Measurements from ENCODE around the gene GULP1. TPM values are rescaled to one million over a fixed set of nuclear protein-coding genes. Genes with fewer than 3 reads are reported as not detected.

GULP1 gene
- total RNA-seq, 1 experiment from 2014 or later, result 76.0 TPM

GRCh38 chr2:188571543-188572303 is 280.0 kb downstream of the GULP1 start:
- H3K4me3 ChIP-seq (replicated peaks in 1 of 2; ENCODE audit: low read depth in 1 of 2, low read length in 2 of 2), result no peak overlapping the region
- H3K79me2 ChIP-seq (ENCODE audit: insufficient read depth, low read length), result no peaks in the 10 kb centered on the region
- no peak overlapping the region for H2AFZ ChIP-seq (ENCODE audit: low read depth, low read length, poor library complexity, severe bottlenecking)
- no peaks in the 10 kb centered on the region for H4K20me1 ChIP-seq (ENCODE audit: insufficient read depth)
- DNase-seq (ENCODE audit: low read depth, low spot score), result no peak
- H3K4me1 ChIP-seq (ENCODE audit: control insufficient read depth in 1 of 2, insufficient read depth in 2 of 2, low read length in 2 of 2), result no peaks in the 10 kb centered on the region
- no peaks in the 10 kb centered on the region; the same call in 1 of the 2 replicates for H3K9me2 ChIP-seq (ENCODE audit: insufficient read depth)
- intact Hi-C loops (cut with micrococcal nuclease), result no loop called here
- no peaks in the 10 kb centered on the region for H3K9me3 ChIP-seq (ENCODE audit: control insufficient read depth in 1 of 2, insufficient read depth in 1 of 2, low read depth in 1 of 2, low read length in 2 of 2)
- ATAC-seq, result no peak
- BruUV-seq (replicated peaks), result no TSS peak
- ChIA-PET RAD21 (ENCODE audit: low non-redundant PET in 1 of 2, low total read pairs in 2 of 2, uncharacterized antibody in 2 of 2, unreplicated experiment in 2 of 2) (no interaction called here), POLR2A (no interaction called here), CTCF (no interaction called here)
- no peak overlapping the region for H3K4me2 ChIP-seq (ENCODE audit: low read length)
- no peak overlapping the region for H3K27ac ChIP-seq (ENCODE audit: low read depth, low read length)
- no peaks in the 10 kb centered on the region for H3K27me3 ChIP-seq (ENCODE audit: insufficient read depth, low read length)
- H3K9ac ChIP-seq (ENCODE audit: low read length), result no peak overlapping the region
- peaks cover 3 to 4% of the 10 kb centered on the region in 2 experiments; a peak in 2 of 4 replicates for H3K36me3 ChIP-seq (ENCODE audit: control insufficient read depth in 1 of 2, insufficient read depth in 2 of 2, low read length in 2 of 2)
- TF ChIP-seq EZH2 (IDR thresholded peaks at IDR 0.05) (no peak), ELF1 (IDR thresholded peaks at IDR 0.05; ENCODE audit: borderline replicate concordance, low read depth) (no peak)

- Histone ChIP-seq H3K9me3 (ENCODE audit: control insufficient read depth in 1 of 2, insufficient read depth in 1 of 2, low read depth in 1 of 2, low read length in 2 of 2) (no peaks in the 10 kb centered on the region), H2AFZ (ENCODE audit: low read depth, low read length, poor library complexity, severe bottlenecking) (no peak overlapping the region), H3K4me1 (ENCODE audit: control insufficient read depth in 1 of 2, insufficient read depth in 2 of 2, low read length in 2 of 2) (no peaks in the 10 kb centered on the region), H3K4me3 (replicated peaks in 1 of 2; ENCODE audit: low read depth in 1 of 2, low read length in 2 of 2) (no peak overlapping the region), H3K27ac (ENCODE audit: low read depth, low read length) (no peak overlapping the region), H3K9me2 (ENCODE audit: insufficient read depth) (no peaks in the 10 kb centered on the region; the same call in 1 of the 2 replicates), H4K20me1 (ENCODE audit: insufficient read depth) (no peaks in the 10 kb centered on the region), H3K4me2 (ENCODE audit: low read length) (no peak overlapping the region), H3K27me3 (ENCODE audit: insufficient read depth, low read length) (no peaks in the 10 kb centered on the region), H3K9ac (ENCODE audit: low read length) (no peak overlapping the region), H3K79me2 (ENCODE audit: insufficient read depth, low read length) (no peaks in the 10 kb centered on the region), H3K36me3 (ENCODE audit: control insufficient read depth in 1 of 2, insufficient read depth in 2 of 2, low read length in 2 of 2) (peaks cover 3 to 4% of the 10 kb centered on the region in 2 experiments; a peak in 2 of 4 replicates)
- intact Hi-C loops (cut with micrococcal nuclease), result no loop called here
- ATAC-seq, result no peak
- no TSS peak for BruUV-seq (replicated peaks)
- CTCF ChIA-PET, result no interaction called here
- no peak for TF ChIP-seq SRF (IDR thresholded peaks at IDR 0.05; ENCODE audit: low read depth)
- no peak for TF ChIP-seq POLR2AphosphoS5 (IDR thresholded peaks at IDR 0.05; ENCODE audit: low read depth, low read length)
- TF ChIP-seq EZH2 (IDR thresholded peaks at IDR 0.05), result no peak
- no peak for TF ChIP-seq CEBPB (IDR thresholded peaks at IDR 0.05; ENCODE audit: low read depth)
- no peak for TF ChIP-seq ZBTB33 (IDR thresholded peaks at IDR 0.05; ENCODE audit: extremely low read depth, insufficient replicate concordance, low read length)
- TF ChIP-seq MAX (IDR thresholded peaks at IDR 0.05), result no peak
- no peak for TF ChIP-seq TCF7L2 (IDR thresholded peaks at IDR 0.05; ENCODE audit: borderline replicate concordance, extremely low read depth, insufficient read depth, insufficient read length)
- TF ChIP-seq EGR1 (IDR thresholded peaks at IDR 0.05; ENCODE audit: low read depth), result no peak
- no peak for TF ChIP-seq ZNF274 (IDR thresholded peaks at IDR 0.05; ENCODE audit: low read depth, low read length)
- DNase-seq (ENCODE audit: low read depth, low spot score), result no peak
- POLR2A ChIA-PET, result no interaction called here
- RAD21 ChIA-PET (ENCODE audit: low non-redundant PET in 1 of 2, low total read pairs in 2 of 2, uncharacterized antibody in 2 of 2, unreplicated experiment in 2 of 2), result no interaction called here
Measured at GRCh38 chr2:188572592-188572991, 280.9 kb downstream of the GULP1 start.
